Right renal cortex interstitium (tissue), 3 donors: ENCODE data around the gene TTC23. TPM values are rescaled to one million over a fixed set of nuclear protein-coding genes. Genes with fewer than 3 reads are reported as not detected.

Source experiments
- DNase-seq, 3 donors: peaks; one replicate each; pipeline ENCODE4 v3.0.0-alpha.2; 2013; ENCODE audit warnings: low read depth in 3 of 3, low spot score in 2 of 3
- polyA plus RNA-seq, 3 donors: library from polyadenylated mRNA; unstranded; fragments of 120-200 nt; gene quantifications; one replicate each; pipeline ENCODE4 v1.2.1, GENCODE V29; 2013; ENCODE audit not compliant: insufficient read length in 3 of 3

The TTC23 gene, protein sequence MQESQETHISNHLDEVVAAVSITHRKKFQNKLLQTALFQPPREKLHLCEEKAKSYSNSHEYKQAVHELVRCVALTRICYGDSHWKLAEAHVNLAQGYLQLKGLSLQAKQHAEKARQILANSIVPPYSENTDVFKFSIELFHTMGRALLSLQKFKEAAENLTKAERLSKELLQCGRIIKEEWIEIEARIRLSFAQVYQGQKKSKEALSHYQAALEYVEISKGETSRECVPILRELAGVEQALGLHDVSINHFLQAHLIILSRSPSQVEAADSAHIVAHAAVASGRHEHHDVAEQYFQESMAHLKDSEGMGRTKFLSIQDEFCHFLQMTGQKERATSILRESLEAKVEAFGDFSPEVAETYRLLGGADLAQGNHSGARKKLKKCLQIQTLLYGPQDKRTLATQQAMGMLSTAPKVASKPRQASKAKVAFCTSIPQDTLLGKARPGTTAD
- polyA plus RNA-seq = 10 to 100 TPM; 28.2 to 34.0 (median 31.6) TPM

GRCh38 chr15:99249270-99249841 is at the start of gene TTC23:
Gene TTC23 (minus strand): TSS chr15:99249581. CDS start chr15:99228712, 20,869 bp downstream.
- peak; percentile 74 to 78 (median 75) for DNase-seq

DNA sequence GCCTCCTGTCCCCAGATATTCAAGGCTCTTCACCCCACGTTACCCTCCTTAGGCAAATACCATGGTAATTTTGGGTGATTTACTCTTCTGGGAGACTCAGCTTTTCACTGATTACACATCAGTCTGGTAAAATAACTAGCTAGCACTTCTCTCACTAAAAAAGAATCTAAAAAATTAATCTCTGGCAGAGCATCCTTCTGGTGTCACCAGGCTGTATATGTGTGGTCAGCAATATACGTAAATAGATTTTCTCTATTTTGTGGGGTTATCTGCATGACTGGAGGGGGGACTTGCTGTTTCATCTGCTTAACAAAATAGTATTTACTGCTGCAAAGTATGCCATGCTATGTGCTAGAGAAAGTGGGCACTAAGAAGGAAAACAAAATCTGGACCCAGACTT is 47.0 kb upstream of the TTC23 start:
- DNase-seq = no peak

DNA sequence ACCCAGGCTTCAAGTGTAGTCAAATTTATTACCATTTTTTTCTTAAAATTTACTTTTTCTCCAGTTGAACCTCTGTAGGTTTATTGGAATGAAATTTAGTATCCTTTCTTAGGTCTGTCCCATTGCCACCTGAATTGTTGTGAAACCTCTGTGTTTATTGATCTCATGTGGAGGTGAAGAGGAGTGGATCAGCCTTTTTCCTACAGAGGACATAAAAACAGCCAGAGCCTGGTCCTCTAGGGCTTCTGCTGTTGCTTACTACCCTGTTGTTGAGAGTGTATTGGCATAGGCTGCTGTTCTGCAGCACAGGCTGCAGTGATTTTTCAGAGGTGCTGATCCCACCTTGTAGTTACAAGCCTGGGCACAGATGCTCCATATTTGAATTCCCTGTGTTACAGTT is 46.5 kb upstream of the TTC23 start:
- no peak for DNase-seq

DNA sequence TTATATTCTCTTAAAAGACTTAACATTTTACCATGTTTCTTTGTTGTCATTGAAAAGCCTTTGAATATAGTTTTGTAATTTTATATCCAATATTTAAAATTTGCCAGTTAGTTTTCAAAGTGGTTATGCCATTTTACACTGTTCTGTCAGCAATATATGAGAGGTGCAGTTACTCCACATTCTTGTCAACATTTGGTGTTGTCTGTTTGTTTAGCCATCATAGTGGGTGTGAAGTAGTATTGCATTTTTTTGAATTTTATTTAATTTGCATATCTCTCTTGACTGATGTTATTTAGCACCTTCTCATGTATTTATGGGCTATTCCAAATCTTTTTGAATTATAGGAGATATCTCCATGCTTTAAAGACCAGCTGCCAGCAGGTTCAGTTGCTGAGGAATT is 42.3 kb upstream of the TTC23 start:
- no peak for DNase-seq

GRCh38 chr15:99283717-99284116 is 34.3 kb upstream of the TTC23 start:
- no peak for DNase-seq

DNA sequence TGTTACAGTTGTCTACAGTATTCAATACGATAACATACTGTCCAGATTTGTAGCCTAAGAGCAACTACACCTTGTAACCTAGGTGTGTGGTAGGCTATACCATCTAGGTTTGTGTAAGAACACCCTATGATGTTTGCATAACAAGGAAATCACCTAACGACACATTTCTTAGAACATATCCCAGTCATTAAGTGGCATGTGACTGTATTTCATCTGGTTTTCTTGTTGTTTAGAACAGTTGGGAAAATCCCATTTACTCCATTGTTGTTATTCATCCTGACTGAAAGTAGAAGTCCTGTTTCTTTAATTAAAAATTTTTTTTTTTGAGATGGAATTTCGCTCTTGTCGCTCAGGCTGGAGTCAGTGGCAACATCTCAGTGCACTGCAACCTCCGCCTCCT is 33.2 kb upstream of the TTC23 start:
- DNase-seq = no peak

DNA sequence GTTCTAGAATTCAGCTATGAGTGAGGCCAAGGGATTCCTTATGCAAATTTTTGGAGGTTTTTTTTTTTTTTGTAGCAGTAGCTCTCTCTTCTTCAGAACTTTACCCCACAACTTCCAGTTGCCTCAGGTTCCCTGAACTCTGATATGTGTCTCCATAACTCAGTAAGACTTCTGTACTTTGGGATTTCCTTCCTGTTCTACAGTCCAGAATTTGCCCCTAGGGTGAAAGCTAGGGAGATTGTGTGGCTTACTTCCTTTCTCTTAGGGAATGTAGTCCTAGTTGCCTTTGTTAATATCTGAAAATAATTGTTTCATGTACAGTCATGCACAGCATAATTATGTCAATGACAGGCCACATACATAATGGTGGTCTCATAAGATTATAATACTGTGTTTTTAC is 32.7 kb upstream of the TTC23 start:
- DNase-seq = no peak

GRCh38 chr15:99279827-99280226 is 30.4 kb upstream of the TTC23 start:
- no peak for DNase-seq

GRCh38 chr15:99279290-99279689 is 29.9 kb upstream of the TTC23 start:
- DNase-seq = no peak

- no peak for DNase-seq
Observed at GRCh38 chr15:99275525-99276128, 26.2 kb upstream of the TTC23 start.

DNA sequence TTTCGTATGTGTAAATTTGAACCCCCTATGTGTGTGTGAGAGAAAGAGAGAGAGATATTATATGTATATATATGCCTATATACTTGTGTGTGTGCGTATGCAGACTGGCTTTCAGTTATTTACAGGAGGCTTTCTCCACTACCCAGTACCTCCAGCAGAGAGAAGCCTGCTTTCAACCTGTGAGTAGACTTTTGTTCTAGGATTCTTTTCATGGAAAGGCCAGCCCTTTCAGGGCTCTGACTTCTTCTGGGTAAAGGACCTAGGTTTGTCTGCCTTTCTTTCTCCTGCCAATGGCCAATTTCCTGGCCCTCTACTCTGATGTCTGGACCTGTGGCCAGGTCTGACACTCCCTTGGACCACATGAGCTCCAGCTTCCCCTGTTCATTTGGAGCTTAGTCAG is 25.7 kb upstream of the TTC23 start:
- no peak for DNase-seq

DNA sequence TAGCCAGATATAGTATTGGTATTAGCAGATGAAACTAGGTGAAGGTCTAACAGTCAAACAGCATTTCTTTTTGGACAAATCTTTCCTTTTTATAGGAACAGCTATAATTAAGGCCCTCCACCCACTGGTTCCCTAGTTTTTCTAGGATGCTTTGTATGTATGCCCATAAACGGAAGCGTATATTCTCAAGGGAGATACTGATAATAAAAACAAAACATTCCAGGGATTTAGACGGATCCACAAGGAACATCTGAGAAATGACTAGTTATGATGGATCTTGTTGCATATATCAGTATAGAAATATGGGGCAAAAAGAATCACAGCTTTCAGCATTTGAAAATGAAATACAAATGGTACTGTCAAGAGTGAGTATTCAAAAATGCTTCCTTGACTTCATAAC is 24.4 kb upstream of the TTC23 start:
- DNase-seq = no peak

DNA sequence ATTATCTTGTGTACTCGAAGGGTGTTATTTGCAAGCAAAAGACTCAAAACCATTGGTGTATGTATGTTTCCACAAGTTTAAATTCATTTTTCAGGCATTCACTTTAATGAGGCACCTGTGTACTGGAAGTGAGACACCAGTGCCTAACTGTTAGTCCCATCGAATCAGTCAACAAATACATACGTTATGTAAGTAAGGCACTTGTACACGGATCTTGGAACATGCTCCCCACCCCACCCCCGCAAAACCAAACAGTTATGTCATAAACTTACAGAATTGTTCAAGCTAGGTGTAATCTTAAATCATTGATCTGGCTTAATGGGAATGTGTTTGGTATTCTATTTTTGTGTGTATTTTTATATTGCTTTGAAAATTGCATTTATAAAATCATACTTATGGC is 19.1 kb upstream of the TTC23 start:
- DNase-seq = no peak

GRCh38 chr15:99267957-99268356 is 18.6 kb upstream of the TTC23 start:
- no peak for DNase-seq

DNA sequence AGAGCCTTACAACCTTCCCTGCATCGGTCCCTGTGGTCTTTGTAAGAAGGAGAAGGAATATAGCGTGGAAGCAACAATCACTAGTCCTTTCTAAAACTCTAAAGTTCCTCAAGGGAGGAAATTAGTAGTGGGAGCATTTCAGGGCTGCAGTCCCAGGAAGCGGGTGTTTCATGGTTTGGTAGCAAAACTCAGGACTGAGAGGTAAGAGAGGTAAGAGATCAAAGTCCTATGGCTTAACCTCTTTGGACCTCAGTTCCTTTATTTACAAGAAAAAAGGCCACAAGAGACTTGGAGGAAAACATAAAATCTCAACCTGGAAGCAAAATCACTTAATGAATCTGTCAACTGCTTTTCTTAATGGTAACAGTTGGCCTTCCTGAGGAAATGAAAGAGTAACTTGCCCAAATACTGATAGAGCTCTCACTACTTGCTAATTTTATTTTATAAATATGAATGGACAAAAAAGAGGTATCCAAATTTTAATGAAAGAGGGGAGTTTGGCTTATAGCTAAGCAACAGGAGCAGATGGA is 16.2 kb upstream of the TTC23 start:
- no peak for DNase-seq

GRCh38 chr15:99264125-99264524 is 14.7 kb upstream of the TTC23 start:
- no peak for DNase-seq

GRCh38 chr15:99257107-99257750 is 7.8 kb upstream of the TTC23 start:
- DNase-seq = no peak

GRCh38 chr15:99253381-99254090 is 4.2 kb upstream of the TTC23 start:
- DNase-seq = no peak

DNA sequence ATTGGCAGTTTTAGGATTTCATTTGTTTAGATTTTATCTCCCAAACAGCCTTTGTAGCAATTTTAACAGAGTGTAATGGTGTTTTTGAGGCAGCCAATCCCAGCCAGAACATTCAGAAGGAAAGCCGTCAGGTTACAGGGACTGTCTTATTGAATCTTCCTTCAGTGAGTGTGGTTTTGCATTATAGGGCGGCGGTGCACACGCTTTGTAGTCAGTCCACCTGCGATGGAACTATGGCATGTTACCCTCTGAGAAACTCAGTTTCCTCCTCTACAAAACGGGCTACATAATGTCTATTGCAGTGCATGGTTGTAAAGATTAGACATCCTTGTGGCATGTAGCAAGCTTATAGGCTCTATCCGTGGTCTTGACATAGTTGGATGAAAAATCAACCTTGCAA is 2.9 kb upstream of the TTC23 start:
- no peak for DNase-seq
